Osteoblast (primary cell): ENCODE measurements around the gene PRKAR2B. TPM values are rescaled to one million over a fixed set of nuclear protein-coding genes. Genes with fewer than 3 reads are reported as not detected.
A peak's percentile ranks its signal among the peaks of the same experiment; 100 is the strongest.

ENCODE experiments used
- DNase-seq: peaks from one replicate; pipeline ENCODE4 v3.0.0; 2011; ENCODE audit warnings: low spot score, mixed read lengths; ENCODE audit not compliant: insufficient read length; ENCODE audit errors: missing footprints
- H2AFZ ChIP-seq: 2 replicates; pipeline ENCODE4 v1.6.0; 2011; ENCODE audit warnings: mild to moderate bottlenecking, low read length
- H3K27ac ChIP-seq: 2 replicates; pipeline ENCODE4 v1.5.1; 2011; ENCODE audit warnings: mild to moderate bottlenecking, low read depth, low read length, moderate library complexity
- H3K27me3 ChIP-seq: 2 replicates; pipeline ENCODE4 v1.6.0; 2012; ENCODE audit warnings: mild to moderate bottlenecking, control low read depth, inconsistent platforms, low read length, moderate library complexity; ENCODE audit not compliant: insufficient read depth
- H3K36me3 ChIP-seq: 2 replicates; pipeline ENCODE4 v1.5.1; 2011; ENCODE audit warnings: mild to moderate bottlenecking, low read length, control low read depth, moderate library complexity; ENCODE audit not compliant: insufficient read depth
- H3K4me1 ChIP-seq: 2 replicates; pipeline ENCODE4 v1.5.1; 2011; ENCODE audit warnings: mild to moderate bottlenecking, low read length, control low read depth, moderate library complexity; ENCODE audit not compliant: insufficient read depth
- H3K4me2 ChIP-seq: 2 replicates; pipeline ENCODE4 v1.6.0; 2011; ENCODE audit warnings: mild to moderate bottlenecking, low read length; ENCODE audit not compliant: insufficient read depth
- H3K4me3 ChIP-seq: fragments of 200-600 bp; sonication (generic); 3 replicates; pipeline ENCODE4 v1.5.1; 2012; ENCODE audit warnings: mild to moderate bottlenecking, low read length, inconsistent platforms; ENCODE audit not compliant: insufficient read depth
- H3K79me2 ChIP-seq: 2 replicates; pipeline ENCODE4 v1.6.0; 2012; ENCODE audit warnings: mild to moderate bottlenecking, low read length, control low read depth, inconsistent platforms; ENCODE audit not compliant: insufficient read depth
- H3K9me3 ChIP-seq: 2 replicates; pipeline ENCODE4 v1.5.1; 2011; ENCODE audit warnings: low read depth, low read length, control low read depth
- H4K20me1 ChIP-seq: 2 replicates; pipeline ENCODE4 v1.6.0; 2012; ENCODE audit warnings: mild to moderate bottlenecking, low read length, control low read depth; ENCODE audit not compliant: insufficient read depth
- total RNA-seq: library from RNA; depleted of rRNA; stranded (reverse); fragments of >200 nt; gene quantifications from 2 replicates; pipeline ENCODE4 v1.2.3, GENCODE V29; 2012
- TF ChIP-seq, protein P1 (sequence below): IDR thresholded peaks from 2 replicates; pipeline ENCODE4 v1.5.1; 2011; ENCODE audit warnings: mild to moderate bottlenecking, low read depth, low read length, moderate library complexity; ENCODE audit errors: extremely low read depth

The PRKAR2B gene
- total RNA-seq, 1 donor = 2.5 TPM

GRCh38 chr7:107119376-107120105, 75.0 kb downstream of the PRKAR2B start:
- Histone ChIP-seq H3K9me3 (no peaks in the 10 kb centered on the region), H3K4me3 (no peak overlapping the region), H3K36me3 (no peaks in the 10 kb centered on the region), H3K4me2 (no peak overlapping the region), H3K27ac (no peak overlapping the region), H2AFZ (no peak overlapping the region), H3K4me1 (peaks cover 2% of the 10 kb centered on the region), H3K79me2 (no peaks in the 10 kb centered on the region), H3K27me3 (no peaks in the 10 kb centered on the region), H4K20me1 (no peaks in the 10 kb centered on the region)
- TF ChIP-seq, protein P1, sequence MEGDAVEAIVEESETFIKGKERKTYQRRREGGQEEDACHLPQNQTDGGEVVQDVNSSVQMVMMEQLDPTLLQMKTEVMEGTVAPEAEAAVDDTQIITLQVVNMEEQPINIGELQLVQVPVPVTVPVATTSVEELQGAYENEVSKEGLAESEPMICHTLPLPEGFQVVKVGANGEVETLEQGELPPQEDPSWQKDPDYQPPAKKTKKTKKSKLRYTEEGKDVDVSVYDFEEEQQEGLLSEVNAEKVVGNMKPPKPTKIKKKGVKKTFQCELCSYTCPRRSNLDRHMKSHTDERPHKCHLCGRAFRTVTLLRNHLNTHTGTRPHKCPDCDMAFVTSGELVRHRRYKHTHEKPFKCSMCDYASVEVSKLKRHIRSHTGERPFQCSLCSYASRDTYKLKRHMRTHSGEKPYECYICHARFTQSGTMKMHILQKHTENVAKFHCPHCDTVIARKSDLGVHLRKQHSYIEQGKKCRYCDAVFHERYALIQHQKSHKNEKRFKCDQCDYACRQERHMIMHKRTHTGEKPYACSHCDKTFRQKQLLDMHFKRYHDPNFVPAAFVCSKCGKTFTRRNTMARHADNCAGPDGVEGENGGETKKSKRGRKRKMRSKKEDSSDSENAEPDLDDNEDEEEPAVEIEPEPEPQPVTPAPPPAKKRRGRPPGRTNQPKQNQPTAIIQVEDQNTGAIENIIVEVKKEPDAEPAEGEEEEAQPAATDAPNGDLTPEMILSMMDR = no peak
- no peak for DNase-seq

- H4K20me1 ChIP-seq = no peaks in the 10 kb centered on the region
- H3K4me3 ChIP-seq = no peak overlapping the region
- TF ChIP-seq, protein P1 = no peak
- H3K27me3 ChIP-seq = no peaks in the 10 kb centered on the region
- H3K4me2 ChIP-seq = peak overlapping the region; percentile 35
- no peaks in the 10 kb centered on the region for H3K36me3 ChIP-seq
- H2AFZ ChIP-seq = peak overlapping the region; percentile 61
- DNase-seq = no peak
- peaks cover 2% of the 10 kb centered on the region for H3K4me1 ChIP-seq
- no peak overlapping the region for H3K27ac ChIP-seq
- H3K9me3 ChIP-seq = no peaks in the 10 kb centered on the region
- no peaks in the 10 kb centered on the region for H3K79me2 ChIP-seq
Observed at GRCh38 chr7:107122486-107122911, 78.0 kb downstream of the PRKAR2B start.

DNA sequence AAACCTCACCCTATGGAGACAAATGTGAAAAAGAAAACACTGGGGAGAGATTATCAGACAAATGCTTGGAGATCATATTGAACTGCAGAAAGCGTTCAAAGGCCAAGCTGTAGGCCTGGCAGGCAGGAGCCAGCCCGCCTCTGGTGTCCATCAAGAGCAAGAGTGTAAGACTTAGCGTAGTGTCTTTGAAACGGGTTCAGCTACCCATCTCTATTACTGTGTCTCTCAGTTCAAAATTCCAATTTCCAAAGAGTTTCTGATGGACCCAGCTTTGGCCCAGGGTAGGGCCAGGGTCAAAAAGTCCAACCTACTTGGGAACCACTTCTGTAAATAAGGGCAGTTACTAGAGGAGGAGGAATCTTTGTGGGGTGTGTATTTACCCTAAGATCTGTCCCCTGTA, 78.9 kb downstream of the PRKAR2B start:
- H3K4me2 ChIP-seq = no peak overlapping the region
- DNase-seq = no peak
- no peaks in the 10 kb centered on the region for H3K79me2 ChIP-seq
- no peaks in the 10 kb centered on the region for H3K36me3 ChIP-seq
- no peak overlapping the region for H3K4me3 ChIP-seq
- peaks cover 2% of the 10 kb centered on the region for H3K4me1 ChIP-seq
- no peaks in the 10 kb centered on the region for H4K20me1 ChIP-seq
- H3K9me3 ChIP-seq = no peaks in the 10 kb centered on the region
- H3K27ac ChIP-seq = no peak overlapping the region
- H3K27me3 ChIP-seq = no peaks in the 10 kb centered on the region
- no peak overlapping the region for H2AFZ ChIP-seq
- TF ChIP-seq, protein P1 = no peak

DNA sequence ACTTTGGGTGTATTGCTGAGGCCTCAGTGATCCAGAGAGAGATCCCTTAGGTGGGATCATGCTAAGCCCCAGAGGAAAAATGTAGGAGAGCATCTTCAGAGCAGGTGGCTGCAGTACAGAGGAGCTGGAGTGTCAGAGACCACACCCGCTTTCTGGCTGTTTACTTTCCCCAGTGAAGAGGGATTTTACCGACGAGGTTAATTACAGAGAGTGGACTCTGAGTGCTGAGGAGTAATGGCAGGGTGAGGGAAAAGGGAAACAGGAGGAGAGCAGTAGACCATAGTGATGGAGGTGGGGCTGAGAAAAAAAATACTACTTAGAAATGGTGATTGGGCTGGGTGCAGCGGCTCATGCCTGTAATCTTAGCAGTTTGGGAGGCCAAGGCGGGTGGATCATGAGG, 81.0 kb downstream of the PRKAR2B start:
- no peak overlapping the region for H3K4me2 ChIP-seq
- no peak overlapping the region for H3K4me3 ChIP-seq
- no peaks in the 10 kb centered on the region for H4K20me1 ChIP-seq
- no peak overlapping the region for H2AFZ ChIP-seq
- H3K27me3 ChIP-seq = no peaks in the 10 kb centered on the region
- no peaks in the 10 kb centered on the region for H3K9me3 ChIP-seq
- H3K79me2 ChIP-seq = no peaks in the 10 kb centered on the region
- no peak overlapping the region for H3K27ac ChIP-seq
- no peak for DNase-seq
- TF ChIP-seq, protein P1 = no peak
- no peaks in the 10 kb centered on the region for H3K4me1 ChIP-seq
- H3K36me3 ChIP-seq = no peaks in the 10 kb centered on the region
